Measurements from ENCODE around the gene HOXA3. TPM values are rescaled to one million over a fixed set of nuclear protein-coding genes. Genes with fewer than 3 reads are reported as not detected.

The HOXA3 gene
- total and polyA plus RNA-seq, 2 of the 13 experiments (the other 11 are each of a cell fraction or from before 2014, with no cell fraction given), result 2.9 to 4.6 TPM

- TF ChIP-seq ESRRA (CRISPR knock-in tag; IDR thresholded peaks at IDR 0.05; ENCODE audit: low read depth) (no peak; the same call in 1 of the 2 replicates), ZNF160 (CRISPR knock-in tag; IDR thresholded peaks at IDR 0.05) (0 out of 2 replicates have a peak, but pooled peaks have one; percentile 51), ZFP37 (CRISPR knock-in tag; IDR thresholded peaks at IDR 0.05; ENCODE audit: borderline replicate concordance) (no peak), ZNF260 (CRISPR knock-in tag; IDR thresholded peaks at IDR 0.05; ENCODE audit: borderline replicate concordance, low read depth) (no peak), ZNF382 (CRISPR knock-in tag; IDR thresholded peaks at IDR 0.05; ENCODE audit: borderline replicate concordance) (no peak), DZIP1 (CRISPR knock-in tag; IDR thresholded peaks at IDR 0.05) (no peak), MBNL3 (CRISPR knock-in tag; conservative IDR thresholded peaks at IDR 0.05) (no peak), ZNF761 (CRISPR knock-in tag; conservative IDR thresholded peaks at IDR 0.05) (no peak), XRCC5 (optimal IDR thresholded peaks at IDR 0.05; ENCODE audit: low read length) (no peak), HBP1 (CRISPR knock-in tag; IDR thresholded peaks at IDR 0.05; ENCODE audit: low read depth) (no peak; the same call in 1 of the 2 replicates), HNF4A (CRISPR knock-in tag; IDR thresholded peaks at IDR 0.05) (peak; percentile 92), ZNF326 (CRISPR knock-in tag; IDR thresholded peaks at IDR 0.05; ENCODE audit: borderline replicate concordance) (no peak)
- TF ChIP-seq, protein P1, sequence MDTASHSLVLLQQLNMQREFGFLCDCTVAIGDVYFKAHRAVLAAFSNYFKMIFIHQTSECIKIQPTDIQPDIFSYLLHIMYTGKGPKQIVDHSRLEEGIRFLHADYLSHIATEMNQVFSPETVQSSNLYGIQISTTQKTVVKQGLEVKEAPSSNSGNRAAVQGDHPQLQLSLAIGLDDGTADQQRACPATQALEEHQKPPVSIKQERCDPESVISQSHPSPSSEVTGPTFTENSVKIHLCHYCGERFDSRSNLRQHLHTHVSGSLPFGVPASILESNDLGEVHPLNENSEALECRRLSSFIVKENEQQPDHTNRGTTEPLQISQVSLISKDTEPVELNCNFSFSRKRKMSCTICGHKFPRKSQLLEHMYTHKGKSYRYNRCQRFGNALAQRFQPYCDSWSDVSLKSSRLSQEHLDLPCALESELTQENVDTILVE (CRISPR knock-in tag; IDR thresholded peaks at IDR 0.05), result peak; percentile 47; the same call in 1 of the 2 replicates
- TF ChIP-seq, protein P2, sequence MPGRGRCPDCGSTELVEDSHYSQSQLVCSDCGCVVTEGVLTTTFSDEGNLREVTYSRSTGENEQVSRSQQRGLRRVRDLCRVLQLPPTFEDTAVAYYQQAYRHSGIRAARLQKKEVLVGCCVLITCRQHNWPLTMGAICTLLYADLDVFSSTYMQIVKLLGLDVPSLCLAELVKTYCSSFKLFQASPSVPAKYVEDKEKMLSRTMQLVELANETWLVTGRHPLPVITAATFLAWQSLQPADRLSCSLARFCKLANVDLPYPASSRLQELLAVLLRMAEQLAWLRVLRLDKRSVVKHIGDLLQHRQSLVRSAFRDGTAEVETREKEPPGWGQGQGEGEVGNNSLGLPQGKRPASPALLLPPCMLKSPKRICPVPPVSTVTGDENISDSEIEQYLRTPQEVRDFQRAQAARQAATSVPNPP (CRISPR knock-in tag; IDR thresholded peaks at IDR 0.05), result peak; percentile 51; the same call in 1 of the 2 replicates
- TF ChIP-seq, protein P3, sequence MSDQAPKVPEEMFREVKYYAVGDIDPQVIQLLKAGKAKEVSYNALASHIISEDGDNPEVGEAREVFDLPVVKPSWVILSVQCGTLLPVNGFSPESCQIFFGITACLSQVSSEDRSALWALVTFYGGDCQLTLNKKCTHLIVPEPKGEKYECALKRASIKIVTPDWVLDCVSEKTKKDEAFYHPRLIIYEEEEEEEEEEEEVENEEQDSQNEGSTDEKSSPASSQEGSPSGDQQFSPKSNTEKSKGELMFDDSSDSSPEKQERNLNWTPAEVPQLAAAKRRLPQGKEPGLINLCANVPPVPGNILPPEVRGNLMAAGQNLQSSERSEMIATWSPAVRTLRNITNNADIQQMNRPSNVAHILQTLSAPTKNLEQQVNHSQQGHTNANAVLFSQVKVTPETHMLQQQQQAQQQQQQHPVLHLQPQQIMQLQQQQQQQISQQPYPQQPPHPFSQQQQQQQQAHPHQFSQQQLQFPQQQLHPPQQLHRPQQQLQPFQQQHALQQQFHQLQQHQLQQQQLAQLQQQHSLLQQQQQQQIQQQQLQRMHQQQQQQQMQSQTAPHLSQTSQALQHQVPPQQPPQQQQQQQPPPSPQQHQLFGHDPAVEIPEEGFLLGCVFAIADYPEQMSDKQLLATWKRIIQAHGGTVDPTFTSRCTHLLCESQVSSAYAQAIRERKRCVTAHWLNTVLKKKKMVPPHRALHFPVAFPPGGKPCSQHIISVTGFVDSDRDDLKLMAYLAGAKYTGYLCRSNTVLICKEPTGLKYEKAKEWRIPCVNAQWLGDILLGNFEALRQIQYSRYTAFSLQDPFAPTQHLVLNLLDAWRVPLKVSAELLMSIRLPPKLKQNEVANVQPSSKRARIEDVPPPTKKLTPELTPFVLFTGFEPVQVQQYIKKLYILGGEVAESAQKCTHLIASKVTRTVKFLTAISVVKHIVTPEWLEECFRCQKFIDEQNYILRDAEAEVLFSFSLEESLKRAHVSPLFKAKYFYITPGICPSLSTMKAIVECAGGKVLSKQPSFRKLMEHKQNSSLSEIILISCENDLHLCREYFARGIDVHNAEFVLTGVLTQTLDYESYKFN (CRISPR knock-in tag; conservative IDR thresholded peaks at IDR 0.05), result peak; percentile 96
- TF ChIP-seq, protein P4, sequence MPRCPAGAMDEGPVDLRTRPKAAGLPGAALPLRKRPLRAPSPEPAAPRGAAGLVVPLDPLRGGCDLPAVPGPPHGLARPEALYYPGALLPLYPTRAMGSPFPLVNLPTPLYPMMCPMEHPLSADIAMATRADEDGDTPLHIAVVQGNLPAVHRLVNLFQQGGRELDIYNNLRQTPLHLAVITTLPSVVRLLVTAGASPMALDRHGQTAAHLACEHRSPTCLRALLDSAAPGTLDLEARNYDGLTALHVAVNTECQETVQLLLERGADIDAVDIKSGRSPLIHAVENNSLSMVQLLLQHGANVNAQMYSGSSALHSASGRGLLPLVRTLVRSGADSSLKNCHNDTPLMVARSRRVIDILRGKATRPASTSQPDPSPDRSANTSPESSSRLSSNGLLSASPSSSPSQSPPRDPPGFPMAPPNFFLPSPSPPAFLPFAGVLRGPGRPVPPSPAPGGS (CRISPR knock-in tag; IDR thresholded peaks at IDR 0.05), result peak; percentile 53; the same call in 1 of the 2 replicates
Observed at GRCh38 chr7:27122077-27122910, 30.1 kb downstream of the HOXA3 start (continued).

Measured in HepG2 (cell line).